K562 (cell line): Measurements from ENCODE around the gene PTPRG. TPM values are rescaled to one million over a fixed set of nuclear protein-coding genes. Genes with fewer than 3 reads are reported as not detected.

Experiments used
- ATAC-seq: fragments of 200-7000 bp; cut with Tn5 transposase; 3 replicates; pipeline ENCODE4 v1.9.1; 2020; ENCODE audit warnings: moderate library complexity
- BruUV-seq: library from RNA; stranded (reverse); fragments of 400-500 nt; replicated peaks from 2 replicates; lab custom pipeline; 2021; lab: Mats Ljungman, UMichigan
- CTCF ChIA-PET: fragments of 300-600 bp; formaldehyde crosslinking; extraction: SDS; loops from one replicate; lab custom pipeline; 2021; ENCODE audit warnings: low intra/inter-chr PET ratio; lab: Yijun Ruan, JAX
- POLR2A ChIA-PET: fragments of 300-600, 350-650 bp; sonication (Branson Sonifier 250); formaldehyde crosslinking; extraction: SDS; loops from one replicate; lab custom pipeline; 2021; ENCODE audit warnings: antibody characterized with exemption, inconsistent platforms; lab: Yijun Ruan, JAX
- DNase-seq, 4 experiments: peaks; one replicate each; pipeline versions ENCODE4 v3.0.0 to v3.0.0-alpha.2; 2011 to 2018; ENCODE audit warnings: low spot score in 3 of 4, mixed read lengths in 3 of 4; ENCODE audit errors: extremely low read depth in 1 of 4
- FAIRE-seq: peaks from 2 replicates; lab custom pipeline; 2011; peaks lifted over from hg19 to GRCh38; lab: Jason Lieb, UNC
- H2AFZ ChIP-seq: 2 replicates; pipeline ENCODE4 v1.6.0; 2011; ENCODE audit warnings: low read depth, low read length, control low read depth, inconsistent platforms
- H3K27ac ChIP-seq: fragments of 200-600 bp; 3 replicates; pipeline ENCODE4 v1.8.0; 2011; ENCODE audit warnings: low read depth, mild to moderate bottlenecking, control low read depth, inconsistent platforms, low read length, moderate library complexity, mixed read lengths; ENCODE audit errors: extremely low read depth
- H3K27me3 ChIP-seq, 2 experiments: fragments of 300-600 bp in 1 of 2; 2 replicates in 1 of 2; 3 replicates in 1 of 2; pipeline versions ENCODE4 v1.6.0 to v1.8.0; 2011; ENCODE audit warnings: inconsistent platforms in 2 of 2, low read length in 2 of 2, mild to moderate bottlenecking in 1 of 2, mixed read lengths in 1 of 2, moderate library complexity in 1 of 2; ENCODE audit not compliant: control insufficient read depth in 2 of 2, insufficient read depth in 2 of 2
- H3K36me3 ChIP-seq: fragments of 300-600 bp; 3 replicates; pipeline ENCODE4 v1.8.0; 2011; ENCODE audit warnings: mild to moderate bottlenecking, low read length, inconsistent platforms; ENCODE audit not compliant: control insufficient read depth, insufficient read depth
- H3K4me1 ChIP-seq, 2 experiments: fragments of 200-600 bp in 1 of 2; replicated peaks in 1 of 2; 2 replicates in 1 of 2; 3 replicates in 1 of 2; pipeline versions ENCODE4 v1.5.1 to v1.8.0; 2011; ENCODE audit warnings: inconsistent platforms in 2 of 2, low read length in 2 of 2, mild to moderate bottlenecking in 1 of 2, mixed read lengths in 1 of 2, moderate library complexity in 1 of 2; ENCODE audit not compliant: control insufficient read depth in 2 of 2, insufficient read depth in 2 of 2
- H3K4me2 ChIP-seq: 2 replicates; pipeline ENCODE4 v1.6.1; 2011; ENCODE audit warnings: low read length, control low read depth, inconsistent platforms, mixed read lengths; ENCODE audit not compliant: insufficient read depth
- H3K4me3 ChIP-seq: fragments of 200-600 bp; sonication (generic), shearing (Covaris generic); 2 replicates; pipeline ENCODE4 v1.5.1; 2016; ENCODE audit warnings: control low read depth, inconsistent platforms
- H3K79me2 ChIP-seq: fragments of 200-600 bp; 3 replicates; pipeline ENCODE4 v1.8.0; 2011; ENCODE audit warnings: low read length, inconsistent platforms; ENCODE audit not compliant: control insufficient read depth, insufficient read depth
- H3K9ac ChIP-seq, 2 experiments: 2 replicates each; pipeline versions ENCODE4 v1.6.0 to v1.6.1; 2011; ENCODE audit warnings: low read depth in 2 of 2, low read length in 2 of 2, control low read depth in 1 of 2, inconsistent platforms in 1 of 2, mild to moderate bottlenecking in 1 of 2, mixed read lengths in 1 of 2; ENCODE audit not compliant: insufficient read depth in 1 of 2
- H3K9me1 ChIP-seq: one replicate; pipeline ENCODE4 v1.6.0; 2011; ENCODE audit warnings: inconsistent platforms, mild to moderate bottlenecking, low read length, moderate library complexity; ENCODE audit not compliant: control insufficient read depth, insufficient read depth
- H3K9me3 ChIP-seq: replicated peaks from 2 replicates; pipeline ENCODE4 v1.5.1; 2011; ENCODE audit warnings: low read depth, low read length, inconsistent platforms; ENCODE audit not compliant: control insufficient read depth, insufficient read depth
- H4K20me1 ChIP-seq: replicated peaks from 2 replicates; pipeline ENCODE4 v1.6.1; 2011; ENCODE audit warnings: low read length, inconsistent platforms, mixed read lengths; ENCODE audit not compliant: control insufficient read depth, insufficient read depth
- CHD1 ChIP-seq: fragments of 200-600 bp; sonication (generic); IDR thresholded peaks from one replicate; pipeline ENCODE4 v1.6.1; 2012; ENCODE audit warnings: mild to moderate bottlenecking, moderate library complexity, low read length, inconsistent platforms
- ESRRA ChIP-seq: fragments of 450-650 bp; IDR thresholded peaks from 2 replicates; pipeline ENCODE4 v1.6.1; 2014; ENCODE audit warnings: low read depth, mild to moderate bottlenecking, moderate library complexity, borderline replicate concordance
- HMG20B ChIP-seq: fragments of 250-450 bp; sonication (Bioruptor Pico); IDR thresholded peaks from 2 replicates; pipeline ENCODE4 v1.5.0; 2021; ENCODE audit warnings: mild to moderate bottlenecking
- RBM15 ChIP-seq: fragments of 200-400 bp; formaldehyde crosslinking; IDR thresholded peaks from 2 replicates; pipeline ENCODE4 v1.6.1; 2018; ENCODE audit warnings: mild to moderate bottlenecking, low read length, moderate library complexity; ENCODE audit not compliant: insufficient read depth
- RBM25 ChIP-seq: fragments of 200-400 bp; formaldehyde crosslinking; IDR thresholded peaks from 2 replicates; pipeline ENCODE4 v1.6.1; 2018; ENCODE audit warnings: low read length, low read depth, moderate library complexity; ENCODE audit not compliant: severe bottlenecking
- SMARCC2 ChIP-seq: fragments of 450-650 bp; IDR thresholded peaks from 2 replicates; pipeline ENCODE4 v1.6.1; 2017; ENCODE audit warnings: antibody characterized with exemption, moderate library complexity, mild to moderate bottlenecking, low read depth
- TFAM ChIP-seq: fragments of 250-450 bp; sonication (Bioruptor Pico); conservative IDR thresholded peaks from 2 replicates; pipeline ENCODE4 v1.5.0; 2021; ENCODE audit warnings: mild to moderate bottlenecking, moderate library complexity
- WGBS: fragments of 100-300 bp; shearing (Covaris generic); methylation state at CpG from one replicate; pipeline ENCODE4 v1.1.6; 2016; ENCODE audit warnings: low coverage, mixed read lengths; ENCODE audit not compliant: insufficient coverage; ENCODE audit errors: missing lambda C conversion rate; 5-methylcytosine and 5-hydroxymethylcytosine counted together
- in situ Hi-C: fragments of 300-500 bp; cut with MboI; formaldehyde crosslinking; loops from 4 replicates; pipeline ENCODE4 v1.15.0; 2018; ENCODE audit warnings: inconsistent platforms, mixed read lengths
- intact Hi-C: fragments of 100-400 bp; cut with micrococcal nuclease; formaldehyde crosslinking; loops from 2 replicates; pipeline ENCODE4 v1.14.2; 2022
- polyA plus RNA-seq, 8 experiments: library from polyadenylated mRNA; depleted of rRNA in 4 of 8; stranded (reverse) in 5 of 8; unstranded in 3 of 8; fragments of >200 nt; fragmentation: Nextera tagmentation in 2 of 8; fragmentation: Illumina TruSeq in 1 of 8; extraction: Ambion mirVana in 2 of 8; extraction: Trizol in 1 of 8; gene quantifications; 2 replicates each; pipeline versions ENCODE4 v1.2.1 to v1.2.3, GENCODE V29; 2011 to 2014; ENCODE audit warnings: inconsistent platforms in 1 of 8, missing spikeins in 1 of 8
- total RNA-seq, 7 experiments: library from RNA; depleted of rRNA in 6 of 7; stranded (reverse); fragments of >200 nt in 6 of 7; fragmentation: Illumina TruSeq in 2 of 7; extraction: Trizol in 2 of 7; gene quantifications; 2 replicates each; pipeline versions ENCODE4 v1.2.1 to v1.2.3, GENCODE V29; 2011 to 2021; ENCODE audit warnings: low replicate concordance in 1 of 7
- TF ChIP-seq, protein P1 (sequence below): fragments of 450-650 bp; IDR thresholded peaks from 2 replicates; pipeline ENCODE4 v1.6.1; 2016; ENCODE audit warnings: low read depth
- TF ChIP-seq, protein P2 (sequence below): sonication (generic); formaldehyde crosslinking; IDR thresholded peaks from 2 replicates; pipeline ENCODE4 v1.8.0; 2023; ENCODE audit warnings: missing genetic modification reagents, mild to moderate bottlenecking, borderline replicate concordance

The PTPRG gene
- total and polyA plus RNA-seq, 9 of the 15 experiments (the other 6 are each of a cell fraction or from before 2014, with no cell fraction given) = 0.16 TPM; not detected in 8

DNA sequence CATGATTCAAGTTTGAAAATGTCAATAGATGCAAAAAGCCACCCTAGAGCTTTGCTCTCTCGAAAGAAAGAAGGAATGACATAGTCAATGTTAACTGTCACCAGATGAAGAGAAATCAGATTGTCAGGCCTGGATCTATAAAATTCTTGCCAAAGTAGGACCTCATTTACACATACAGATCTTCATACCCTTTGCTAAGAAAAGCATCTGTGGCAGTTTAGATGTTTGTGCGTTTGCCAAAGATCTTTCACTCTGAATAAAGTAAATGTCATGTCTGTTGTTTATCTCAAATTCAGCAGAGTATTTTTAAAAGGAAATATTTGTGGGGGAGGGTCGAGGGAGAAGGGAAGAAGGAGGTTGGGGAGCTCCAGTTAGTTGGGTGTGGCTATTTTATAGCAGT, 692.6 kb downstream of the PTPRG start:
- CTCF ChIA-PET = no interaction called here
- no peaks in the 10 kb centered on the region for H3K27me3 ChIP-seq
- DNase-seq = no peak
- POLR2A ChIA-PET = no interaction called here
- H3K27ac ChIP-seq = no peak overlapping the region
- intact Hi-C loops = no loop called here
- no TSS peak for BruUV-seq
- no peaks in the 10 kb centered on the region for H3K4me1 ChIP-seq
- H3K9me3 ChIP-seq = no peaks in the 10 kb centered on the region
- H3K79me2 ChIP-seq = no peaks in the 10 kb centered on the region
- in situ Hi-C loops = no loop called here
- no peak for ATAC-seq
- H3K9ac ChIP-seq = no peak overlapping the region
- 0% methylated on average over 3 of the region's 3 CpGs for WGBS
- H4K20me1 ChIP-seq = no peaks in the 10 kb centered on the region
- H3K9me1 ChIP-seq = no peaks in the 10 kb centered on the region
- H2AFZ ChIP-seq = no peak overlapping the region
- no peak overlapping the region for H3K4me2 ChIP-seq
- no peak overlapping the region for H3K4me3 ChIP-seq
- H3K36me3 ChIP-seq = no peaks in the 10 kb centered on the region
- FAIRE-seq = no peak
- TF ChIP-seq, protein P1, sequence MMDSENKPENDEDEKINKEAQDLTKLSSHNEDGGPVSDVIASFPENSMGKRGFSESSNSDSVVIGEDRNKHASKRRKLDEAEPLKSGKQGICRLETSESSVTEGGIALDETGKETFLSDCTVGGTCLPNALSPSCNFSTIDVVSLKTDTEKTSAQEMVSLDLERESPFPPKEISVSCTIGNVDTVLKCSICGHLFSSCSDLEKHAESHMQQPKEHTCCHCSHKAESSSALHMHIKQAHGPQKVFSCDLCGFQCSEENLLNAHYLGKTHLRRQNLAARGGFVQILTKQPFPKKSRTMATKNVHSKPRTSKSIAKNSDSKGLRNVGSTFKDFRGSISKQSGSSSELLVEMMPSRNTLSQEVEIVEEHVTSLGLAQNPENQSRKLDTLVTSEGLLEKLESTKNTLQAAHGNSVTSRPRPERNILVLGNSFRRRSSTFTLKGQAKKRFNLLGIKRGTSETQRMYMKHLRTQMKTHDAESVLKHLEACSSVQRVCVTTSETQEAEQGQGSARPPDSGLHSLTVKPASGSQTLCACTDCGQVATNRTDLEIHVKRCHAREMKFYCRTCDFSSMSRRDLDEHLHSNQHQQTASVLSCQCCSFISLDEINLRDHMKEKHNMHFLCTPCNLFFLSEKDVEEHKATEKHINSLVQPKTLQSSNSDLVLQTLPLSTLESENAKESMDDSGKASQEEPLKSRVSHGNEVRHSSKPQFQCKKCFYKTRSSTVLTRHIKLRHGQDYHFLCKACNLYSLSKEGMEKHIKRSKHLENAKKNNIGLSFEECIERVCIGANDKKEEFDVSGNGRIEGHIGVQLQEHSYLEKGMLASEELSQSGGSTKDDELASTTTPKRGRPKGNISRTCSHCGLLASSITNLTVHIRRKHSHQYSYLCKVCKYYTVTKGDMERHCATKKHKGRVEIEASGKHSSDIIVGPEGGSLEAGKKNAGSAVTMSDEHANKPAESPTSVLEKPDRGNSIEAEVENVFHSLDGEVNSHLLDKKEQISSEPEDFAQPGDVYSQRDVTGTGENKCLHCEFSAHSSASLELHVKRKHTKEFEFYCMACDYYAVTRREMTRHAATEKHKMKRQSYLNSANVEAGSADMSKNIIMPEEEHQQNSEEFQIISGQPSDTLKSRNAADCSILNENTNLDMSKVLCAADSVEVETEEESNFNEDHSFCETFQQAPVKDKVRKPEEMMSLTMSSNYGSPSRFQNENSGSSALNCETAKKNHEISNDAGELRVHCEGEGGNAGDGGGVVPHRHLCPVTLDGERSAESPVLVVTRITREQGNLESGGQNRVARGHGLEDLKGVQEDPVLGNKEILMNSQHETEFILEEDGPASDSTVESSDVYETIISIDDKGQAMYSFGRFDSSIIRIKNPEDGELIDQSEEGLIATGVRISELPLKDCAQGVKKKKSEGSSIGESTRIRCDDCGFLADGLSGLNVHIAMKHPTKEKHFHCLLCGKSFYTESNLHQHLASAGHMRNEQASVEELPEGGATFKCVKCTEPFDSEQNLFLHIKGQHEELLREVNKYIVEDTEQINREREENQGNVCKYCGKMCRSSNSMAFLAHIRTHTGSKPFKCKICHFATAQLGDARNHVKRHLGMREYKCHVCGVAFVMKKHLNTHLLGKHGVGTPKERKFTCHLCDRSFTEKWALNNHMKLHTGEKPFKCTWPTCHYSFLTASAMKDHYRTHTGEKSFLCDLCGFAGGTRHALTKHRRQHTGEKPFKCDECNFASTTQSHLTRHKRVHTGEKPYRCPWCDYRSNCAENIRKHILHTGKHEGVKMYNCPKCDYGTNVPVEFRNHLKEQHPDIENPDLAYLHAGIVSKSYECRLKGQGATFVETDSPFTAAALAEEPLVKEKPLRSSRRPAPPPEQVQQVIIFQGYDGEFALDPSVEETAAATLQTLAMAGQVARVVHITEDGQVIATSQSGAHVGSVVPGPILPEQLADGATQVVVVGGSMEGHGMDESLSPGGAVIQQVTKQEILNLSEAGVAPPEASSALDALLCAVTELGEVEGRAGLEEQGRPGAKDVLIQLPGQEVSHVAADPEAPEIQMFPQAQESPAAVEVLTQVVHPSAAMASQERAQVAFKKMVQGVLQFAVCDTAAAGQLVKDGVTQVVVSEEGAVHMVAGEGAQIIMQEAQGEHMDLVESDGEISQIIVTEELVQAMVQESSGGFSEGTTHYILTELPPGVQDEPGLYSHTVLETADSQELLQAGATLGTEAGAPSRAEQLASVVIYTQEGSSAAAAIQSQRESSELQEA = no peak
- TF ChIP-seq CHD1 (no peak), HMG20B (CRISPR knock-in tag) (no peak), ESRRA (no peak), SMARCC2 (no peak), RBM15 (no peak), RBM25 (no peak), TFAM (no peak)
- TF ChIP-seq, protein P2, sequence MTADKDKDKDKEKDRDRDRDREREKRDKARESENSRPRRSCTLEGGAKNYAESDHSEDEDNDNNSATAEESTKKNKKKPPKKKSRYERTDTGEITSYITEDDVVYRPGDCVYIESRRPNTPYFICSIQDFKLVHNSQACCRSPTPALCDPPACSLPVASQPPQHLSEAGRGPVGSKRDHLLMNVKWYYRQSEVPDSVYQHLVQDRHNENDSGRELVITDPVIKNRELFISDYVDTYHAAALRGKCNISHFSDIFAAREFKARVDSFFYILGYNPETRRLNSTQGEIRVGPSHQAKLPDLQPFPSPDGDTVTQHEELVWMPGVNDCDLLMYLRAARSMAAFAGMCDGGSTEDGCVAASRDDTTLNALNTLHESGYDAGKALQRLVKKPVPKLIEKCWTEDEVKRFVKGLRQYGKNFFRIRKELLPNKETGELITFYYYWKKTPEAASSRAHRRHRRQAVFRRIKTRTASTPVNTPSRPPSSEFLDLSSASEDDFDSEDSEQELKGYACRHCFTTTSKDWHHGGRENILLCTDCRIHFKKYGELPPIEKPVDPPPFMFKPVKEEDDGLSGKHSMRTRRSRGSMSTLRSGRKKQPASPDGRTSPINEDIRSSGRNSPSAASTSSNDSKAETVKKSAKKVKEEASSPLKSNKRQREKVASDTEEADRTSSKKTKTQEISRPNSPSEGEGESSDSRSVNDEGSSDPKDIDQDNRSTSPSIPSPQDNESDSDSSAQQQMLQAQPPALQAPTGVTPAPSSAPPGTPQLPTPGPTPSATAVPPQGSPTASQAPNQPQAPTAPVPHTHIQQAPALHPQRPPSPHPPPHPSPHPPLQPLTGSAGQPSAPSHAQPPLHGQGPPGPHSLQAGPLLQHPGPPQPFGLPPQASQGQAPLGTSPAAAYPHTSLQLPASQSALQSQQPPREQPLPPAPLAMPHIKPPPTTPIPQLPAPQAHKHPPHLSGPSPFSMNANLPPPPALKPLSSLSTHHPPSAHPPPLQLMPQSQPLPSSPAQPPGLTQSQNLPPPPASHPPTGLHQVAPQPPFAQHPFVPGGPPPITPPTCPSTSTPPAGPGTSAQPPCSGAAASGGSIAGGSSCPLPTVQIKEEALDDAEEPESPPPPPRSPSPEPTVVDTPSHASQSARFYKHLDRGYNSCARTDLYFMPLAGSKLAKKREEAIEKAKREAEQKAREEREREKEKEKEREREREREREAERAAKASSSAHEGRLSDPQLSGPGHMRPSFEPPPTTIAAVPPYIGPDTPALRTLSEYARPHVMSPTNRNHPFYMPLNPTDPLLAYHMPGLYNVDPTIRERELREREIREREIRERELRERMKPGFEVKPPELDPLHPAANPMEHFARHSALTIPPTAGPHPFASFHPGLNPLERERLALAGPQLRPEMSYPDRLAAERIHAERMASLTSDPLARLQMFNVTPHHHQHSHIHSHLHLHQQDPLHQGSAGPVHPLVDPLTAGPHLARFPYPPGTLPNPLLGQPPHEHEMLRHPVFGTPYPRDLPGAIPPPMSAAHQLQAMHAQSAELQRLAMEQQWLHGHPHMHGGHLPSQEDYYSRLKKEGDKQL (CRISPR knock-in tag) = no peak
